GM21526 (cell line): ENCODE data around the gene ACAN.

Experiments used
- ATAC-seq: cut with Tn5 transposase; IDR thresholded peaks from one replicate; pipeline ENCODE4 v1.9.1; 2021; ENCODE audit warnings: moderate library complexity; ENCODE audit not compliant: unreplicated experiment, low FRiP score

Gene ACAN

DNA sequence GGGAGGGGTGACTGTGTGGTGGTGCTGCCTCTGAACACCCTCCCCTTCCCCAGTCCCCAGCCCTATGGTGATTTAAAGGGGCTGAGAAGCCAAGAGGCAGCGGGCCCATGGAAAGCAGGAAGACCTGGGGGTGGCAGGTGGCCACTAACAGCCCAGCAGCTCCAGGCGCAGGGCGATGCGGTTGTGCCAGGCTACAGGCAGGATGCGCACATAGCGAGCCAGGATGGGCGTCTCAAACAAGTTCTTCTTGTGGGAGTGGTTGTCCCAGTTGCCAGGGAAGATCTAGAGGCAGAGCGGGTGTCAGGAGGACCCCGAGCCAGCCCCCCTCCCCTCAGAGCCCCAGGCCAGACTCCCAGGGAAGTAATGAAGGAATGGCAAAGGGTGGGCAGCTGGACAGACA lies 96.0 kb downstream of the ACAN start:
- ATAC-seq, result no peak

GRCh38 chr15:88900309-88900981 lies 97.2 kb downstream of the ACAN start:
- ATAC-seq, result no peak

- ATAC-seq, result no peak
These were observed 97.8 kb downstream of the ACAN start for GRCh38 chr15:88900982-88901418.

DNA sequence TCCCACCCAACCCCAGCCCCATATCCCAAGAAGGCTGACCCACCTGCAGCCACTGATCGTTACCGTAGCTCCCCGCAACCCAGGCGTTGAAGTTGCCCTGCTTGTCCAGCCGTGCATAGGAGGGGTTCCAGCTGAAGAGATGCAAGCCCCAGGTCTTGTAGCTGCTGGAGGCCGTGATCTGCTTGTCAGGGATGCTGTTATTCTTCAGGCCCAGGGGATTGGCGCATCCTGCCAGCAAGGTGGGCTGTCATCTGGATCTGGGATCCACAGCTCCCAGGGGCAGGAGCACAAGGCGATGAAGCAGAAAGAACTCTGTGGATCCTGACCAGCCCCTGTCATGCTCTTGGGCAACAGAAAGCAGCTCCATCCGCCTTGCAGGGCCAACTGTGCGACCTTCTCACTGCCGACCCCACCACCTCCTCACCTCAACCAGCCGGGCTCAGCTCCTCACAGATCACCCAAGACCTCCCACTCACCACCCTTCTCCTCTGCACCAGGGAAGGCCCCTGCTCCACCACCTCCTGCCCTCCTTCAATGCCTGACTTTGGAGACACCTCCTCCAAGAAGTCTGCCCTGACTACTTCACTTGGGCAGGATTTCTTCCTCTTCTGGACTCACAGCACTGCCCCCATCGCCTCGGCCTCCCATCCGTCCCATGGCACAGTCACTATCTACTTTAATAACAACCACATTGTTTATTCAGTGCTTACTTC lies 98.4 kb downstream of the ACAN start:
- no peak for ATAC-seq

DNA sequence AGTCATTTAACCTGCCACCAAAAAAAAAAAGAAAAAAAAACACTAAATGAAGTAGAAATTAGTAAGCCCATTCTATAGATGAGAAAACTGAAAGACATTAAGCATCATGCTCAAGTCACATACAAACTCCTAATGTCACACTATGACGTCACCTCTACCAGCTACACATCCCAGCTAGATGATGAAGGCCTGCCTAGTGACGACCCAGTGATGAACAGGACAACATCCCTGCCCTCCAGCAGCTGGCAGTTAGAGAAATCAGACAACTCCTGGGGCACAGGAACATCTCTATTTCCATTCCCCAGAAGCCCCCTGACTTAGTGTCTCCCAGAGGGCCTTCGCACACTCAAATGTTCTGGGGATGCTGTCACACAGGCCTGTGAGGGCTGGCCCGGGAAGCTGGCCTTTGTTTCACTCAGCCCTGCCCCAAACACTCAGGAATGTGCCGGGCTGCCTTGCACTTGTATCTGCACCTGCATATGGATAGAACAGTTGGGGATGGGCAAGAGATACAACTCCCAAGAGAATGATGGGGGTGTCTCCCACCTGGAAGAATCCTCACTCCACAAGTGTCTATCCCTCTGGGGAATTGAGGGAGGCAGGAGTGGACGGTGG lies 99.1 kb downstream of the ACAN start:
- ATAC-seq, result no peak

DNA sequence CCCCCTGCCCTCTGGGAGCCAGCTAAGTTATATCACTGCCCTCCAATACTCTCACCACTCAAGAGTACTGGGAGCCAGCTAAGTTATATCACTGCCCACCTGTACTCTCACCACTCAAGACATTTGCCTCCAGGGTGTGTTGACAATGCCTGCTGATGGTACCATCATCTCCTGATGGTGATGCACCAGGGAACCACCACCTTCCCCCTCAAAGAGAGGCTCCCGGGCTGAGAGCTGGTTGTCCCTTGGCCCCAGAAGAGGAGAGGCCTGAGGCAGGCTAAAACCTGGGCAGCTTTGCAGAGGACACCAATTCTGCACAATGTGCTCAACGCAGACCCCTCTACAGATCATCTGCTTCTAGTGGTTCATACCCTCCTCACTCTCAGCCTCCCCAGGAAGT lies 99.6 kb downstream of the ACAN start:
- ATAC-seq, result no peak

DNA sequence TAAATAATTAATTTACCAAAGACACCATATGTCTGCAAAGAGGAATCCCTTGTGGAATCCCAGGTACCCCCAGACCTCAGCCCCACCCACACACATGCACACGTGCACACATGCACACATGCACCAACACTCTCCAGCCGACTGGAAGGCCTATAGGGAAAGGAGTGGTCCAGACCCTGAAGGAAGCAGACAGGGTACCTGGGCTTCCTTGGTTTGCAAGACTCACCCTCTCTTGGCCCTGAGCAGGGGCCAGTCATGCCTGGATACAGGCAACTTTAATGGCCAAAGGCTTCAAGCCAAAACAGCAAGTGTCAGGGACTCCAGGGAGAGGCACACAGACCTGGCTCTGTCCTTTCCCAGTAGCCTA lies 101.0 kb downstream of the ACAN start:
- no peak for ATAC-seq

GRCh38 chr15:88904624-88905327 lies 101.5 kb downstream of the ACAN start:
- peak; percentile 77 for ATAC-seq

GRCh38 chr15:88905576-88905975 lies 102.3 kb downstream of the ACAN start:
- no peak for ATAC-seq

DNA sequence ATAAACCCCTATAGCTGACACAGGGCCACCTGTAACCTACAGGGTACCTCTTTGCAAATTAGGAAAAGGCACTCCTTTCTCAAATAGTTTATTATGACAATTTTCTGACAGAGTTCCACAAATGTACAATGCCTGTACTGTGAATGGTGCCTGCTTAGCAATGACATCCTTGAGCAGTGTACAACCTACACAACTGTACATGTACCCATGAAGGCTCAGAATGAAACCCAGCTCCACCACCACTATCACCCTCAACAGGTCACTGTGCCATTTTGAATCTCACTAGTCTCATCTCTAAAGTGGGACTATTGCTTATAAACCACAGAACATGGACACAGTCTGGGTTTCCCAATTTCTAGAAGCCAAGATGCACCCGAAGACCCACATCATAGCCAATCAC lies 102.9 kb downstream of the ACAN start:
- no peak for ATAC-seq

- no peak for ATAC-seq
These were observed 103.3 kb downstream of the ACAN start for GRCh38 chr15:88906551-88906950.

- ATAC-seq, result no peak
These were observed 103.9 kb downstream of the ACAN start for GRCh38 chr15:88907111-88907510.

DNA sequence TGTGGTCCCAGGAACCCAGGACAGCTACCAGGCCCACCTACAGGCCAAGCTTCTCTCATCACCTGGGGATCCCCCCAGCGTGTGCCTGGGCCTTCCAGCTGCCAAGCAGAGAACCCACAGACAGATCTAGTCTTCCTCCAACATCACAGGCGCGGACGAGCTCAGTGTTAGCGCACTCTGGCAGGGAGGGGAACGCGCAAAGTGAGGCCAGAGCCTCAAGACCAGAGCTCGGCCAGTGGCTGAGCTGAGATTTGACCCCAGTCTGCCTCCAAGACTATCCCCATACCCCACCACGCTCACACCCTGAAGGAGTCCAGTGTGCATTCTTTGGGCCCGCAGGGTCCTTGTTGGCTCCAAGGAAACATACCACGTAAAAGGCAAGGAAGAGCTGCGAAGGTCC lies 104.9 kb downstream of the ACAN start:
- no peak for ATAC-seq

DNA sequence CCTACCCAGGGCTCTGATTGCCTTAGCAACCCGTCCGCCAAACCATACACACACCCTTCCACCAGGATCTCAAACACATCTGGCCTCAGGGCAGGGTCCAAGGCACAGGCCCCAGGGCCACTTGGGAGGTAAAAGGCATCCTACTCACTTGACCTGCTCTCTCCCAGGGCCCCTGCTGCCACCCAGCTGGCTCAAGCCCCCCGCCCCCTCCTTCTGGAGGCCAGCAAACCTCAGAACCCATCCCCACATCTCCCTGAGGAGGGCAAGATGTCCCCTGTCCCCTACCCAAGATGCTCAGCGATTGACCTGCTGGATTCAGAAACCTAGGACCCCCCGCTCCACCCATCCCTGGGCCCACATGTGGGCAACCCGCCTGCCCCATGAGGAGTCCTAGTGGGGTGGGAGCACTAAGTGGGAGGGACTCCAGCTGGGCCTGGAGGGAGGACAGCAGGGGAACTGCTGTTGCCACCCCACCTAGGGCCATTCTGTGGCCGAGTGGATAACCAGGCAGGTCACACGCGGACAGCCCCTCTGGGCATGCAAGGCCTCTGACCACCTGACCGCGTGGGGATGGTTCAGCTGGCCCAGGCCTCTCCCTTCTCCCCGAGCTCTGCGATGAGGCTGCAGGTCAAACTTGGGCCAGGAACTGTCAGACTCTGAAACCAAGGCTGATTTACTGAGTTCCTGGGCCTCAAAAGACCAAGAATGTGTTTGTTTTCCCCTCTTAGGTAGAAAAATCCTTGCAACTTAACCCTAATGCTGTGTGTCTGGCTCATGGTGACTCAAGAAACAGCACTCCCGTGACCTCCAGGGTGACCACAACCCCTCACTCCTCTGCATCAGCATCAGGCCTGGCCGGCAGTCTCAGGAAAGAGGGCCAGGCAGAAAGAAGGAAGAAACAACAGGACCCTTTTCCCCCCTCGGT lies 105.7 kb downstream of the ACAN start:
- no peak for ATAC-seq

- no peak for ATAC-seq
These were observed 107.0 kb downstream of the ACAN start for GRCh38 chr15:88909956-88910831.

GRCh38 chr15:88911766-88912118 lies 108.5 kb downstream of the ACAN start:
- no peak for ATAC-seq

- ATAC-seq, result no peak
These were observed 109.3 kb downstream of the ACAN start for GRCh38 chr15:88912500-88912921.

DNA sequence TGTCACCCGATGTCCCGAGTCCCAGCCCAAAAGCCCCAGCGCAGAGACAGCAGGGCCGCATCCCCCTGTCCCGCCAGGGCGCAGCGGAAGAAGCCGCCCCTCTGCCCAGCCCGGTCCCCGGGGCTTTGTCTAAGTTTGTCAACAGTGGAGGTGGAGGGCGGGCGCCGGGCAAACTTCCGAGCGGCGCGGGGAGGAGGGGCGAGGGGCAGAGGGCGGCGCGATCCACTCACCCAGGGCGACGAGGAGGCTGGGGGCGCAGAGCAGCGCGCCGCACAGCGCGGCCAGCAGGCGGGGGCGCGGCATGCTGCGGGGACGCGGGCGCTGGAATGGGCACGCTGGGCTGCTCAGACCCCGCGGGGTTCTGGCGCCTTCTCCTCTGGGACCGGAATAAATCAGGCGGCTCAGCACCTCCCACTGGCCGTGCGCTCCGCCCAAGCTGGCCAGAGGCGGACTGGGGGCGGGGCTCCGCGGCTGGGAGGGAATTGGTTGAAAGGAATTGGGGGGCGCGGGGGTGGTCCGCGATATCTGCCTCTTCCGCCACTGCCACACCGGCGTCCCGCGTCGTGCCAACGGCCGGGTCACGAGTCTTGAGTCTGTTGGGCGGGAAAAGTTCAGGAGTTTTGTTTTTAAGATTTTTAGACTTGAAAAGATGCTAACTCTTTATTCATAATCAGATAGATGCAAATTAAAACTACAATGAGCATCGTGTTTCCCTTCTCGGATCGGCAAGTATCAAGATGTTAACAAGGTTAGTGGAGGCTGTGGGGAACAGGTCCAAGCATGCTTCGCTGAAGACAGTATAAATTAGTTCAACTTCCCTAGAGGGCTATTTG lies 110.0 kb downstream of the ACAN start, which contains the start of gene MFGE8:
Gene MFGE8, minus strand, starts transcription at position 363 of the 833 bp plus-strand sequence. Its CDS starts 60 bp downstream, at position 303.
- ATAC-seq, result peak; percentile 75
